ENCODE data around the gene METTL1.
A peak's percentile ranks its signal among the peaks of the same experiment; 100 is the strongest.

METTL1 gene

GRCh38 chr12:57810450-57810849 is 38.5 kb upstream of the METTL1 start:
- H3K4me3 ChIP-seq (replicated peaks; ENCODE audit: insufficient read depth, low read length), result no peak overlapping the region
- TF ChIP-seq POLR2AphosphoS5 (IDR thresholded peaks at IDR 0.05; ENCODE audit: low read depth) (no peak), SPI1 (IDR thresholded peaks at IDR 0.05; ENCODE audit: borderline replicate concordance, low read depth) (peak; percentile 66; the same call in 1 of the 2 replicates)
- no peaks in the 10 kb centered on the region for H3K27me3 ChIP-seq (ENCODE audit: insufficient read depth, poor library complexity, severe bottlenecking)
- peak; percentile 59 to 67 for DNase-seq (ENCODE audit: low read depth in 1 of 2, low spot score in 1 of 2)
- no peak overlapping the region for H3K27ac ChIP-seq (replicated peaks)

- Histone ChIP-seq H3K27me3 (ENCODE audit: insufficient read depth, poor library complexity, severe bottlenecking) (no peaks in the 10 kb centered on the region), H3K4me3 (replicated peaks; ENCODE audit: insufficient read depth, low read length) (no peak overlapping the region), H3K27ac (replicated peaks) (no peak overlapping the region)
- TF ChIP-seq SPI1 (IDR thresholded peaks at IDR 0.05; ENCODE audit: borderline replicate concordance, low read depth) (no peak), GABPA (IDR thresholded peaks at IDR 0.05; ENCODE audit: low read depth) (no peak), POLR2AphosphoS5 (IDR thresholded peaks at IDR 0.05; ENCODE audit: low read depth) (no peak)
- TF ChIP-seq, protein P1, sequence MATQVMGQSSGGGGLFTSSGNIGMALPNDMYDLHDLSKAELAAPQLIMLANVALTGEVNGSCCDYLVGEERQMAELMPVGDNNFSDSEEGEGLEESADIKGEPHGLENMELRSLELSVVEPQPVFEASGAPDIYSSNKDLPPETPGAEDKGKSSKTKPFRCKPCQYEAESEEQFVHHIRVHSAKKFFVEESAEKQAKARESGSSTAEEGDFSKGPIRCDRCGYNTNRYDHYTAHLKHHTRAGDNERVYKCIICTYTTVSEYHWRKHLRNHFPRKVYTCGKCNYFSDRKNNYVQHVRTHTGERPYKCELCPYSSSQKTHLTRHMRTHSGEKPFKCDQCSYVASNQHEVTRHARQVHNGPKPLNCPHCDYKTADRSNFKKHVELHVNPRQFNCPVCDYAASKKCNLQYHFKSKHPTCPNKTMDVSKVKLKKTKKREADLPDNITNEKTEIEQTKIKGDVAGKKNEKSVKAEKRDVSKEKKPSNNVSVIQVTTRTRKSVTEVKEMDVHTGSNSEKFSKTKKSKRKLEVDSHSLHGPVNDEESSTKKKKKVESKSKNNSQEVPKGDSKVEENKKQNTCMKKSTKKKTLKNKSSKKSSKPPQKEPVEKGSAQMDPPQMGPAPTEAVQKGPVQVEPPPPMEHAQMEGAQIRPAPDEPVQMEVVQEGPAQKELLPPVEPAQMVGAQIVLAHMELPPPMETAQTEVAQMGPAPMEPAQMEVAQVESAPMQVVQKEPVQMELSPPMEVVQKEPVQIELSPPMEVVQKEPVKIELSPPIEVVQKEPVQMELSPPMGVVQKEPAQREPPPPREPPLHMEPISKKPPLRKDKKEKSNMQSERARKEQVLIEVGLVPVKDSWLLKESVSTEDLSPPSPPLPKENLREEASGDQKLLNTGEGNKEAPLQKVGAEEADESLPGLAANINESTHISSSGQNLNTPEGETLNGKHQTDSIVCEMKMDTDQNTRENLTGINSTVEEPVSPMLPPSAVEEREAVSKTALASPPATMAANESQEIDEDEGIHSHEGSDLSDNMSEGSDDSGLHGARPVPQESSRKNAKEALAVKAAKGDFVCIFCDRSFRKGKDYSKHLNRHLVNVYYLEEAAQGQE (IDR thresholded peaks at IDR 0.05; ENCODE audit: insufficient replicate concordance, low read depth), result no peak
- TF ChIP-seq, protein P2, sequence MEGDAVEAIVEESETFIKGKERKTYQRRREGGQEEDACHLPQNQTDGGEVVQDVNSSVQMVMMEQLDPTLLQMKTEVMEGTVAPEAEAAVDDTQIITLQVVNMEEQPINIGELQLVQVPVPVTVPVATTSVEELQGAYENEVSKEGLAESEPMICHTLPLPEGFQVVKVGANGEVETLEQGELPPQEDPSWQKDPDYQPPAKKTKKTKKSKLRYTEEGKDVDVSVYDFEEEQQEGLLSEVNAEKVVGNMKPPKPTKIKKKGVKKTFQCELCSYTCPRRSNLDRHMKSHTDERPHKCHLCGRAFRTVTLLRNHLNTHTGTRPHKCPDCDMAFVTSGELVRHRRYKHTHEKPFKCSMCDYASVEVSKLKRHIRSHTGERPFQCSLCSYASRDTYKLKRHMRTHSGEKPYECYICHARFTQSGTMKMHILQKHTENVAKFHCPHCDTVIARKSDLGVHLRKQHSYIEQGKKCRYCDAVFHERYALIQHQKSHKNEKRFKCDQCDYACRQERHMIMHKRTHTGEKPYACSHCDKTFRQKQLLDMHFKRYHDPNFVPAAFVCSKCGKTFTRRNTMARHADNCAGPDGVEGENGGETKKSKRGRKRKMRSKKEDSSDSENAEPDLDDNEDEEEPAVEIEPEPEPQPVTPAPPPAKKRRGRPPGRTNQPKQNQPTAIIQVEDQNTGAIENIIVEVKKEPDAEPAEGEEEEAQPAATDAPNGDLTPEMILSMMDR (IDR thresholded peaks at IDR 0.05; ENCODE audit: insufficient read depth, low read length), result no peak
- no peak for DNase-seq (ENCODE audit: low read depth in 1 of 2, low spot score in 1 of 2)
These were observed 37.5 kb upstream of the METTL1 start for GRCh38 chr12:57809425-57809824.

- Histone ChIP-seq H3K27me3 (ENCODE audit: insufficient read depth, poor library complexity, severe bottlenecking) (no peaks in the 10 kb centered on the region), H3K27ac (replicated peaks) (no peak overlapping the region), H3K4me3 (replicated peaks; ENCODE audit: insufficient read depth, low read length) (no peak overlapping the region)
- TF ChIP-seq POLR2AphosphoS5 (IDR thresholded peaks at IDR 0.05; ENCODE audit: low read depth) (no peak), SPI1 (IDR thresholded peaks at IDR 0.05; ENCODE audit: borderline replicate concordance, low read depth) (no peak), GABPA (IDR thresholded peaks at IDR 0.05; ENCODE audit: low read depth) (no peak)
- TF ChIP-seq, protein P1 (IDR thresholded peaks at IDR 0.05; ENCODE audit: insufficient replicate concordance, low read depth), result no peak
- TF ChIP-seq, protein P2 (IDR thresholded peaks at IDR 0.05; ENCODE audit: insufficient read depth, low read length), result no peak
- DNase-seq (ENCODE audit: low read depth in 1 of 2, low spot score in 1 of 2), result no peak
These were observed 36.4 kb upstream of the METTL1 start for GRCh38 chr12:57808351-57808750.

DNA sequence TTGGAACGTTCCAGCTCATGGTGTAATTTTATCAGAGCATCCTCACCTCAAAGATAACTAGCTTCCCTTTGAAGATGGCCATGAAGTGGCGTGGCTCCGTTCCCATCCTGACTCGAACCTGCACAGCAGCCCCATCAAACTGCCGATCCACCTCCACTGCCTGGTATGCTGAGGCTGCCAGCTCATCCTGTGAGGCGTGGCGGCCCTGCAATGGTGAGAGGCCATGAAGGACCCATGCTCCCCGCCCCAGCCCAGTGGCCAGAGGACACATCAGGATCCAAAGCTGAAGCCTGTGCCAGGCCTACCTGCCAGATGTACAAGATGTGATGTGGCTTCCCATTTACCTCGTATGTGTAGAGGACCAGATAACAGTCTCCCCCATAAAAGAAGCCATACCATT is 35.4 kb upstream of the METTL1 start:
- H3K27me3 ChIP-seq (ENCODE audit: insufficient read depth, poor library complexity, severe bottlenecking), result no peaks in the 10 kb centered on the region
- H3K27ac ChIP-seq (replicated peaks), result no peak overlapping the region
- TF ChIP-seq, protein P2 (IDR thresholded peaks at IDR 0.05; ENCODE audit: insufficient read depth, low read length), result no peak
- TF ChIP-seq GABPA (IDR thresholded peaks at IDR 0.05; ENCODE audit: low read depth) (no peak), SPI1 (IDR thresholded peaks at IDR 0.05; ENCODE audit: borderline replicate concordance, low read depth) (no peak), POLR2AphosphoS5 (IDR thresholded peaks at IDR 0.05; ENCODE audit: low read depth) (no peak)
- TF ChIP-seq, protein P1 (IDR thresholded peaks at IDR 0.05; ENCODE audit: insufficient replicate concordance, low read depth), result no peak
- DNase-seq (ENCODE audit: low read depth in 1 of 2, low spot score in 1 of 2), result no peak
- H3K4me3 ChIP-seq (replicated peaks; ENCODE audit: insufficient read depth, low read length), result no peak overlapping the region

Data from HL-60 (cell line).